ENCODE results near the gene SERTAD4.

Gene SERTAD4

DNA sequence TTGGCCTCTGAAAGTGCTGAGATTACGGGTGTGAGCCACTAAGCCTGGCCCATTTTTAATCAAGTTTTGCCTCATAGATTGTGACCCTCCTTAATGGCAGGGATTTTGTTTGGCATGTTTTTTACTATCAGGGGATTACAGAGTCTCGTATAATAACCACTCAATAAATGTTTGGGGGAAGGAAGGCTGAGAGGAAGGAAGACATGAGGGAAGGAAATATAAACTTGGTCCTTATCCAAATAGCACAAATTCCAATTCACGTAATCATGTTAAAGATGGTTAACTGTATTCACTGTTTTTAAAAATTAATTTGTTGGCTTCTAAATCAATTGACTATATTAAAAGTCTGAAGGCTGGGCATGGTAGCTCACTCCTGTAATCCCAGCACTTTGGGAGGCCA is 30.9 kb upstream of the SERTAD4 start:
- TF ChIP-seq, protein P1, sequence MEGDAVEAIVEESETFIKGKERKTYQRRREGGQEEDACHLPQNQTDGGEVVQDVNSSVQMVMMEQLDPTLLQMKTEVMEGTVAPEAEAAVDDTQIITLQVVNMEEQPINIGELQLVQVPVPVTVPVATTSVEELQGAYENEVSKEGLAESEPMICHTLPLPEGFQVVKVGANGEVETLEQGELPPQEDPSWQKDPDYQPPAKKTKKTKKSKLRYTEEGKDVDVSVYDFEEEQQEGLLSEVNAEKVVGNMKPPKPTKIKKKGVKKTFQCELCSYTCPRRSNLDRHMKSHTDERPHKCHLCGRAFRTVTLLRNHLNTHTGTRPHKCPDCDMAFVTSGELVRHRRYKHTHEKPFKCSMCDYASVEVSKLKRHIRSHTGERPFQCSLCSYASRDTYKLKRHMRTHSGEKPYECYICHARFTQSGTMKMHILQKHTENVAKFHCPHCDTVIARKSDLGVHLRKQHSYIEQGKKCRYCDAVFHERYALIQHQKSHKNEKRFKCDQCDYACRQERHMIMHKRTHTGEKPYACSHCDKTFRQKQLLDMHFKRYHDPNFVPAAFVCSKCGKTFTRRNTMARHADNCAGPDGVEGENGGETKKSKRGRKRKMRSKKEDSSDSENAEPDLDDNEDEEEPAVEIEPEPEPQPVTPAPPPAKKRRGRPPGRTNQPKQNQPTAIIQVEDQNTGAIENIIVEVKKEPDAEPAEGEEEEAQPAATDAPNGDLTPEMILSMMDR (IDR thresholded peaks at IDR 0.05; ENCODE audit: low read length), result no peak
- TF ChIP-seq EZH2phosphoT487 (IDR thresholded peaks at IDR 0.05; ENCODE audit: low read length) (no peak), EZH2 (optimal IDR thresholded peaks at IDR 0.05; ENCODE audit: low read depth, low read length) (no peak)
- no peaks in the 10 kb centered on the region for H3K9me2 ChIP-seq (replicated peaks; ENCODE audit: insufficient read depth, low read length)
- no peaks in the 10 kb centered on the region for H3K9me3 ChIP-seq (replicated peaks; ENCODE audit: insufficient read depth, low read length)
- H4K20me1 ChIP-seq (ENCODE audit: insufficient read depth, low read length), result no peaks in the 10 kb centered on the region
- H3K27me3 ChIP-seq (replicated peaks; ENCODE audit: insufficient read depth, low read length), result no peaks in the 10 kb centered on the region
- H3K79me2 ChIP-seq (ENCODE audit: low read length), result no peaks in the 10 kb centered on the region
- DNase-seq, result no peak
- no peak overlapping the region for H3K4me3 ChIP-seq (ENCODE audit: low read length)
- H3K9ac ChIP-seq (ENCODE audit: low read length), result no peak overlapping the region
- H3K4me1 ChIP-seq (ENCODE audit: low read length), result no peaks in the 10 kb centered on the region
- no peak overlapping the region for H3K27ac ChIP-seq (ENCODE audit: low read length)
- H3F3A ChIP-seq (ENCODE audit: insufficient read depth, low read length), result no peaks in the 10 kb centered on the region
- H3K36me3 ChIP-seq (replicated peaks; ENCODE audit: insufficient read depth, low read length), result no peaks in the 10 kb centered on the region
- no peak overlapping the region for H3K4me2 ChIP-seq (ENCODE audit: low read depth, low read length)
- H2AFZ ChIP-seq (ENCODE audit: low read length), result no peak overlapping the region

- DNase-seq, result no peak
- Histone ChIP-seq H3K36me3 (replicated peaks; ENCODE audit: insufficient read depth, low read length) (no peaks in the 10 kb centered on the region), H3K9me3 (replicated peaks; ENCODE audit: insufficient read depth, low read length) (no peaks in the 10 kb centered on the region), H3K79me2 (ENCODE audit: low read length) (no peaks in the 10 kb centered on the region), H3F3A (ENCODE audit: insufficient read depth, low read length) (no peaks in the 10 kb centered on the region), H3K9ac (ENCODE audit: low read length) (no peak overlapping the region), H3K9me2 (replicated peaks; ENCODE audit: insufficient read depth, low read length) (no peaks in the 10 kb centered on the region), H3K4me3 (ENCODE audit: low read length) (no peak overlapping the region), H2AFZ (ENCODE audit: low read length) (no peak overlapping the region), H4K20me1 (ENCODE audit: insufficient read depth, low read length) (no peaks in the 10 kb centered on the region), H3K27ac (ENCODE audit: low read length) (no peak overlapping the region), H3K4me2 (ENCODE audit: low read depth, low read length) (no peak overlapping the region), H3K4me1 (ENCODE audit: low read length) (no peaks in the 10 kb centered on the region), H3K27me3 (replicated peaks; ENCODE audit: insufficient read depth, low read length) (no peaks in the 10 kb centered on the region)
- TF ChIP-seq, protein P1 (IDR thresholded peaks at IDR 0.05; ENCODE audit: low read length), result no peak
- no peak for TF ChIP-seq EZH2phosphoT487 (IDR thresholded peaks at IDR 0.05; ENCODE audit: low read length)
- no peak for TF ChIP-seq EZH2 (optimal IDR thresholded peaks at IDR 0.05; ENCODE audit: low read depth, low read length)
Measured at GRCh38 chr1:210207597-210208450, 24.8 kb upstream of the SERTAD4 start.

DNA sequence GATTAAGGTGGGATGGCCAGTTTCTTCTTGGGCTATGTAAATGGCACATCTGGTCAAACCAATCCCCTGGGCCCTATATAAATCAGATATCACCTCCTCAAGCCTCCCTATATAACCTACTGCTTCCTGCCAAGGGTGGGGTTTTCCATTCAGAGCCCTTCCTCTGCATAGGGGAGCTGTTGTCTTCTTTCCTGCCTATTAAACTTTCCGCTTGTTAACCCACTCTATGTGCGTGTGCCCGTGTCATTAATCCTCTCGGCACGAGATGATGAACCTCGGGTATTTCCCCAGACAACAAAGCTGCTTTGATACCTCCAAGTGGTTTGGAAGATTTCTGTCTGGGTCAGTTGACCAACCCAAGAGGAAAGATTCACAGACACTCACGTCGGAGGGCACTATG is 19.3 kb upstream of the SERTAD4 start:
- Histone ChIP-seq H3K27ac (ENCODE audit: low read length) (no peak overlapping the region), H3K9ac (ENCODE audit: low read length) (no peak overlapping the region), H3F3A (ENCODE audit: insufficient read depth, low read length) (no peaks in the 10 kb centered on the region), H3K36me3 (replicated peaks; ENCODE audit: insufficient read depth, low read length) (no peaks in the 10 kb centered on the region), H3K9me3 (replicated peaks; ENCODE audit: insufficient read depth, low read length) (no peaks in the 10 kb centered on the region), H3K27me3 (replicated peaks; ENCODE audit: insufficient read depth, low read length) (no peaks in the 10 kb centered on the region), H3K4me3 (ENCODE audit: low read length) (no peak overlapping the region), H3K79me2 (ENCODE audit: low read length) (no peaks in the 10 kb centered on the region), H2AFZ (ENCODE audit: low read length) (no peak overlapping the region), H3K4me1 (ENCODE audit: low read length) (no peaks in the 10 kb centered on the region), H3K4me2 (ENCODE audit: low read depth, low read length) (no peak overlapping the region), H4K20me1 (ENCODE audit: insufficient read depth, low read length) (no peaks in the 10 kb centered on the region), H3K9me2 (replicated peaks; ENCODE audit: insufficient read depth, low read length) (no peaks in the 10 kb centered on the region)
- DNase-seq, result no peak
- TF ChIP-seq EZH2phosphoT487 (IDR thresholded peaks at IDR 0.05; ENCODE audit: low read length) (no peak), EZH2 (optimal IDR thresholded peaks at IDR 0.05; ENCODE audit: low read depth, low read length) (no peak)
- TF ChIP-seq, protein P1 (IDR thresholded peaks at IDR 0.05; ENCODE audit: low read length), result no peak

All from MM.1S (cell line).